Endodermal cell (in vitro differentiated cells): Measurements from ENCODE around the gene SLC32A1. TPM values are rescaled to one million over a fixed set of nuclear protein-coding genes. Genes with fewer than 3 reads are reported as not detected.

Experiments
- DNase-seq: peaks from one replicate; pipeline ENCODE4 v3.0.0-alpha.2; 2017
- H3K27ac ChIP-seq: 2 replicates; pipeline ENCODE4 v1.5.1; 2013; ENCODE audit warnings: mild to moderate bottlenecking, low read depth, low read length, moderate library complexity
- H3K27me3 ChIP-seq: 2 replicates; pipeline ENCODE4 v1.6.1; 2013; ENCODE audit warnings: mild to moderate bottlenecking, low read length, moderate library complexity; ENCODE audit not compliant: insufficient read depth, control insufficient read depth, poor library complexity, severe bottlenecking
- H3K36me3 ChIP-seq: 2 replicates; pipeline ENCODE4 v1.7.0; 2013; ENCODE audit warnings: mild to moderate bottlenecking, low read length, moderate library complexity; ENCODE audit not compliant: control insufficient read depth, insufficient read depth
- H3K4me1 ChIP-seq: one replicate; pipeline ENCODE4 v1.7.0; 2013; ENCODE audit warnings: low read length; ENCODE audit not compliant: control insufficient read depth, insufficient read depth
- H3K4me3 ChIP-seq: 2 replicates; pipeline ENCODE4 v1.5.1; 2013; ENCODE audit warnings: mild to moderate bottlenecking, low read length, moderate library complexity
- H3K9ac ChIP-seq: 2 replicates; pipeline ENCODE4 v1.6.1; 2013; ENCODE audit warnings: mild to moderate bottlenecking, low read length, moderate library complexity; ENCODE audit not compliant: poor library complexity, severe bottlenecking; ENCODE audit errors: extremely low read depth
- H3K9me3 ChIP-seq: 2 replicates; pipeline ENCODE4 v1.6.1; 2013; ENCODE audit warnings: mild to moderate bottlenecking, low read length, moderate library complexity; ENCODE audit not compliant: control insufficient read depth
- H3K27ac Mint-ChIP-seq: 2 replicates; pipeline ENCODE4 v1.8.0; 2020; ENCODE audit warnings: mixed read lengths
- H3K27me3 Mint-ChIP-seq: 2 replicates; pipeline ENCODE4 v1.8.0; 2021; ENCODE audit warnings: mild to moderate bottlenecking, mixed read lengths; ENCODE audit not compliant: insufficient read depth
- H3K36me3 Mint-ChIP-seq: 2 replicates; pipeline ENCODE4 v1.8.0; 2020; ENCODE audit warnings: low read depth, mixed read lengths
- H3K4me1 Mint-ChIP-seq: 2 replicates; pipeline ENCODE4 v1.8.0; 2020; ENCODE audit warnings: mixed read lengths
- H3K4me3 Mint-ChIP-seq: 2 replicates; pipeline ENCODE4 v1.8.0; 2020; ENCODE audit warnings: mild to moderate bottlenecking, moderate library complexity, mixed read lengths
- H3K9me3 Mint-ChIP-seq: 2 replicates; pipeline ENCODE4 v1.8.0; 2020; ENCODE audit warnings: mild to moderate bottlenecking, mixed read lengths
- WGBS, 2 experiments: methylation state at CpG; one replicate each; pipeline versions ENCODE4 v1.1.5 to v1.1.7; 2013; ENCODE audit warnings: missing lambda C conversion rate in 2 of 2, mixed read lengths in 1 of 2; ENCODE audit not compliant: insufficient coverage in 1 of 2, insufficient read length in 1 of 2; 5-methylcytosine and 5-hydroxymethylcytosine counted together
- total RNA-seq, 2 donors: library from RNA; stranded (reverse); fragmentation: NEBNext Ultra II Directional in 1 of 2; extraction: Animal tissue kit (Norgen Biotek cat#: 25700) in 1 of 2; gene quantifications; 2 replicates in 1 of 2; 3 replicates in 1 of 2; pipeline ENCODE4 v1.2.1, GENCODE V29; 2021
- TF ChIP-seq, protein P1 (sequence below): fragments of 200-600 bp; sonication (generic); conservative IDR thresholded peaks from 2 replicates; pipeline ENCODE4 v1.5.0; 2021; ENCODE audit warnings: antibody characterized with exemption, mild to moderate bottlenecking

SLC32A1 gene
- total RNA-seq, 2 donors from 2014 or later, result not detected

- H3K27me3 Mint-ChIP-seq, result no peaks in the 10 kb centered on the region
These were observed 40.5 kb downstream of the SLC32A1 start for GRCh38 chr20:38764567-38765318.

GRCh38 chr20:38766071-38766470 lies 41.8 kb downstream of the SLC32A1 start:
- H3K4me1 ChIP-seq, result peaks cover 4% of the 10 kb centered on the region
- H3K9me3 ChIP-seq, result no peaks in the 10 kb centered on the region
- no peak for DNase-seq
- H3K9me3 Mint-ChIP-seq, result no peaks in the 10 kb centered on the region
- no peak overlapping the region for H3K9ac ChIP-seq
- H3K4me3 Mint-ChIP-seq, result no peak overlapping the region
- H3K36me3 ChIP-seq, result peaks cover 77% of the 10 kb centered on the region
- no peak overlapping the region for H3K27ac Mint-ChIP-seq
- H3K4me3 ChIP-seq, result no peak overlapping the region
- H3K27me3 Mint-ChIP-seq, result no peaks in the 10 kb centered on the region
- 92 to 98% methylated on average over 3 to 4 of the region's 4 CpGs for WGBS, 2 experiments
- H3K4me1 Mint-ChIP-seq, result peaks cover 7% of the 10 kb centered on the region
- no peak overlapping the region for H3K27ac ChIP-seq
- no peaks in the 10 kb centered on the region for H3K27me3 ChIP-seq
- TF ChIP-seq, protein P1, sequence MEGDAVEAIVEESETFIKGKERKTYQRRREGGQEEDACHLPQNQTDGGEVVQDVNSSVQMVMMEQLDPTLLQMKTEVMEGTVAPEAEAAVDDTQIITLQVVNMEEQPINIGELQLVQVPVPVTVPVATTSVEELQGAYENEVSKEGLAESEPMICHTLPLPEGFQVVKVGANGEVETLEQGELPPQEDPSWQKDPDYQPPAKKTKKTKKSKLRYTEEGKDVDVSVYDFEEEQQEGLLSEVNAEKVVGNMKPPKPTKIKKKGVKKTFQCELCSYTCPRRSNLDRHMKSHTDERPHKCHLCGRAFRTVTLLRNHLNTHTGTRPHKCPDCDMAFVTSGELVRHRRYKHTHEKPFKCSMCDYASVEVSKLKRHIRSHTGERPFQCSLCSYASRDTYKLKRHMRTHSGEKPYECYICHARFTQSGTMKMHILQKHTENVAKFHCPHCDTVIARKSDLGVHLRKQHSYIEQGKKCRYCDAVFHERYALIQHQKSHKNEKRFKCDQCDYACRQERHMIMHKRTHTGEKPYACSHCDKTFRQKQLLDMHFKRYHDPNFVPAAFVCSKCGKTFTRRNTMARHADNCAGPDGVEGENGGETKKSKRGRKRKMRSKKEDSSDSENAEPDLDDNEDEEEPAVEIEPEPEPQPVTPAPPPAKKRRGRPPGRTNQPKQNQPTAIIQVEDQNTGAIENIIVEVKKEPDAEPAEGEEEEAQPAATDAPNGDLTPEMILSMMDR, result no peak
- peaks cover 73% of the 10 kb centered on the region for H3K36me3 Mint-ChIP-seq

More at GRCh38 chr20:38764567-38765318, 40.5 kb downstream of the SLC32A1 start:
- Mint-ChIP-seq H3K27ac (no peak overlapping the region), H3K4me3 (no peak overlapping the region), H3K36me3 (peaks cover 81% of the 10 kb centered on the region), H3K4me1 (peaks cover 7% of the 10 kb centered on the region), H3K9me3 (no peaks in the 10 kb centered on the region)
- no peaks in the 10 kb centered on the region for H3K9me3 ChIP-seq
- H3K27ac ChIP-seq, result no peak overlapping the region
- TF ChIP-seq, protein P1, result no peak
- peaks cover 4% of the 10 kb centered on the region for H3K4me1 ChIP-seq
- 90 to 92% methylated on average over 9 to 11 of the region's 11 CpGs for WGBS, 2 experiments
- no peaks in the 10 kb centered on the region for H3K27me3 ChIP-seq
- no peak for DNase-seq
- no peak overlapping the region for H3K9ac ChIP-seq
- H3K36me3 ChIP-seq, result peaks cover 76% of the 10 kb centered on the region
- H3K4me3 ChIP-seq, result no peak overlapping the region

- peaks cover 84% of the 10 kb centered on the region for H3K36me3 ChIP-seq
- Mint-ChIP-seq H3K27ac (no peak overlapping the region), H3K4me1 (peaks cover 7% of the 10 kb centered on the region), H3K36me3 (peaks cover 77% of the 10 kb centered on the region), H3K4me3 (no peak overlapping the region), H3K9me3 (peaks cover 19% of the 10 kb centered on the region), H3K27me3 (no peaks in the 10 kb centered on the region)
- no peak overlapping the region for H3K9ac ChIP-seq
- WGBS, 2 experiments, result 95 to 97% methylated on average over 11 of the region's 13 CpGs
- no peak overlapping the region for H3K4me3 ChIP-seq
- DNase-seq, result no peak
- H3K27ac ChIP-seq, result no peak overlapping the region
- H3K9me3 ChIP-seq, result peaks cover 16% of the 10 kb centered on the region
- TF ChIP-seq, protein P1, result no peak
- peaks cover 4% of the 10 kb centered on the region for H3K4me1 ChIP-seq
- no peaks in the 10 kb centered on the region for H3K27me3 ChIP-seq
These were observed 45.4 kb downstream of the SLC32A1 start for GRCh38 chr20:38769376-38770295.
